K562 (cell line): ENCODE measurements around the gene CYB5RL. TPM values are rescaled to one million over a fixed set of nuclear protein-coding genes. Genes with fewer than 3 reads are reported as not detected.
A peak's percentile ranks its signal among the peaks of the same experiment; 100 is the strongest.

ENCODE experiments used
- CREB1 ChIP-seq, 2 experiments: sonication (generic) in 1 of 2; formaldehyde crosslinking in 1 of 2; IDR thresholded peaks; 2 replicates each; pipeline versions ENCODE4 v1.6.1 to v1.8.0; 2012 to 2022; ENCODE audit warnings: inconsistent platforms in 1 of 2, mild to moderate bottlenecking in 1 of 2, missing genetic modification reagents in 1 of 2, moderate library complexity in 1 of 2
- EGR1 ChIP-seq: fragments of 450-650 bp; conservative IDR thresholded peaks from 2 replicates; pipeline ENCODE4 v1.6.1; 2017; ENCODE audit warnings: mild to moderate bottlenecking
- ELF4 ChIP-seq: fragments of 450-650 bp; formaldehyde crosslinking; IDR thresholded peaks from 2 replicates; pipeline ENCODE4 v1.4.0; 2022; ENCODE audit warnings: missing genetic modification characterization
- FUS ChIP-seq: fragments of 200-400 bp; formaldehyde crosslinking; optimal IDR thresholded peaks from 2 replicates; pipeline ENCODE3; 2017; ENCODE audit warnings: low read depth, low read length
- MAFK ChIP-seq: IDR thresholded peaks from 2 replicates; pipeline ENCODE4 v1.6.1; 2011; ENCODE audit warnings: low read length, improper control_type of control experiment
- MXI1 ChIP-seq: IDR thresholded peaks from 2 replicates; pipeline ENCODE4 v1.6.1; 2011; ENCODE audit warnings: low read depth, mild to moderate bottlenecking, improper control_type of control experiment, low read length
- NONO ChIP-seq, 2 experiments: fragments of 200-400 bp in 1 of 2; fragments of 450-650 bp in 1 of 2; formaldehyde crosslinking in 1 of 2; IDR thresholded peaks; 2 replicates each; pipeline ENCODE4 v1.6.1; 2017; ENCODE audit warnings: low read depth in 2 of 2, mild to moderate bottlenecking in 2 of 2, moderate library complexity in 2 of 2, low read length in 1 of 2
- PML ChIP-seq: IDR thresholded peaks from 2 replicates; pipeline ENCODE4 v1.6.1; 2012; ENCODE audit warnings: low read length, inconsistent platforms
- POLR2A ChIP-seq: fragments of 450-650 bp; conservative IDR thresholded peaks from 2 replicates; pipeline ENCODE4 v1.6.1; 2016
- PYGO2 ChIP-seq: fragments of 450-650 bp; IDR thresholded peaks from 2 replicates; pipeline ENCODE4 v1.6.1; 2016; ENCODE audit warnings: mild to moderate bottlenecking, missing genetic modification characterization, moderate library complexity, missing compliant biosample characterization
- RNF2 ChIP-seq: sonication (generic); IDR thresholded peaks from 2 replicates; pipeline ENCODE4 v1.6.1; 2016
- ZMIZ1 ChIP-seq, 2 experiments: fragments of 150-350 bp in 1 of 2; IDR thresholded peaks; 2 replicates each; pipeline ENCODE4 v1.6.1; 2012 to 2016; ENCODE audit warnings: low read depth in 2 of 2, low read length in 2 of 2, mild to moderate bottlenecking in 1 of 2, moderate library complexity in 1 of 2
- ZNF318 ChIP-seq, 2 experiments: fragments of 450-650 bp; IDR thresholded peaks; 2 replicates each; pipeline ENCODE4 v1.6.1; 2016; ENCODE audit warnings: mild to moderate bottlenecking in 2 of 2, borderline replicate concordance in 1 of 2, low read depth in 1 of 2, moderate library complexity in 1 of 2
- polyA plus RNA-seq, 8 experiments: library from polyadenylated mRNA; depleted of rRNA in 4 of 8; stranded (reverse) in 5 of 8; unstranded in 3 of 8; fragments of >200 nt; fragmentation: Nextera tagmentation in 2 of 8; fragmentation: Illumina TruSeq in 1 of 8; extraction: Ambion mirVana in 2 of 8; extraction: Trizol in 1 of 8; gene quantifications; 2 replicates each; pipeline versions ENCODE4 v1.2.1 to v1.2.3, GENCODE V29; 2011 to 2014; ENCODE audit warnings: inconsistent platforms in 1 of 8, missing spikeins in 1 of 8
- total RNA-seq, 7 experiments: library from RNA; depleted of rRNA in 6 of 7; stranded (reverse); fragments of >200 nt in 6 of 7; fragmentation: Illumina TruSeq in 2 of 7; extraction: Trizol in 2 of 7; gene quantifications; 2 replicates each; pipeline versions ENCODE4 v1.2.1 to v1.2.3, GENCODE V29; 2011 to 2021; ENCODE audit warnings: low replicate concordance in 1 of 7
- TF ChIP-seq, protein P1 (sequence below), 2 experiments: fragments of 200-800 bp in 1 of 2; sonication (Bioruptor generic) in 1 of 2; sonication (generic) in 1 of 2; formaldehyde crosslinking in 1 of 2; IDR thresholded peaks in 1 of 2; conservative IDR thresholded peaks in 1 of 2; 2 replicates each; pipeline versions ENCODE4 v1.5.0 to v1.6.1; 2016 to 2020; ENCODE audit warnings: missing compliant biosample characterization in 1 of 2, missing genetic modification characterization in 1 of 2, missing genetic modification reagents in 1 of 2

The CYB5RL gene
- total and polyA plus RNA-seq, 9 of the 15 experiments (the other 6 are each of a cell fraction or from before 2014, with no cell fraction given), result 7.9 to 18.0 (median 11.2) TPM

DNA sequence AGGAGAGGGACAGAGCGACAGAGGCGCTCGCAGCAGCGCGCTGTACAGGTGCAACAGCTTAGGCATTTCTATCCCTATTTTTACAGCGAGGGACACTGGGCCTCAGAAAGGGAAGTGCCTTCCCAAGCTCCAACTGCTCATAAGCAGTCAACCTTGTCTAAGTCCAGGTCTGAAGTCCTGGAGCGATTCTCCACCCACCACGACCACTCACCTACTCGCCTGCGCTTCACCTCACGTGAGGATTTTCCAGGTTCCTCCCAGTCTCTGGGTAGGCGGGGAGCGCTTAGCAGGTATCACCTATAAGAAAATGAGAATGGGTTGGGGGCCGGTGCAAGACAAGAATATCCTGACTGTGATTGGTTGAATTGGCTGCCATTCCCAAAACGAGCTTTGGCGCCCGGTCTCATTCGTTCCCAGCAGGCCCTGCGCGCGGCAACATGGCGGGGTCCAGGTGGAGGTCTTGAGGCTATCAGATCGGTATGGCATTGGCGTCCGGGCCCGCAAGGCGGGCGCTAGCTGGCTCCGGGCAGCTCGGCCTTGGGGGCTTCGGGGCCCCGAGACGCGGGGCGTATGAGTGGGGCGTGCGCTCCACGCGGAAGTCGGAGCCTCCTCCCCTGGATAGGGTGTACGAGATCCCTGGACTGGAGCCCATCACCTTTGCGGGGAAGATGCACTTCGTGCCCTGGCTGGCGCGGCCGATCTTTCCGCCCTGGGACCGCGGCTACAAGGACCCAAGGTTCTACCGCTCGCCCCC, at the start of gene CYB5RL, which contains the start of gene MRPL37 (continued):
- TF ChIP-seq FUS (no peak), ZMIZ1 (IDR thresholded peaks at IDR 0.05; ENCODE audit: low read depth in 2 of 2, low read length in 2 of 2) (peak in 1 of 2 experiments; percentile 50; a peak in 1 of 4 replicates), RNF2 (0 out of 2 replicates have a peak, but pooled peaks have one; percentile 16), EGR1 (no peak), MAFK (no peak), PML (peak; percentile 82; the same call in 1 of the 2 replicates), ZNF318 (IDR thresholded peaks at IDR 0.05; ENCODE audit: borderline replicate concordance in 1 of 2, low read depth in 1 of 2) (no peak), ELF4 (CRISPR knock-in tag) (no peak), PYGO2 (tag) (no peak), CREB1 (IDR thresholded peaks at IDR 0.05) (peak; percentile 75), CREB1 (CRISPR knock-in tag; IDR thresholded peaks at IDR 0.05) (peak; percentile 51), POLR2A (peak; percentile 95), MXI1 (peak; percentile 35; the same call in 1 of the 2 replicates), NONO (IDR thresholded peaks at IDR 0.05; ENCODE audit: low read depth in 2 of 2, low read length in 1 of 2) (peak; percentile 48 to 88; a peak in 2 of 4 replicates)
- TF ChIP-seq, protein P1, sequence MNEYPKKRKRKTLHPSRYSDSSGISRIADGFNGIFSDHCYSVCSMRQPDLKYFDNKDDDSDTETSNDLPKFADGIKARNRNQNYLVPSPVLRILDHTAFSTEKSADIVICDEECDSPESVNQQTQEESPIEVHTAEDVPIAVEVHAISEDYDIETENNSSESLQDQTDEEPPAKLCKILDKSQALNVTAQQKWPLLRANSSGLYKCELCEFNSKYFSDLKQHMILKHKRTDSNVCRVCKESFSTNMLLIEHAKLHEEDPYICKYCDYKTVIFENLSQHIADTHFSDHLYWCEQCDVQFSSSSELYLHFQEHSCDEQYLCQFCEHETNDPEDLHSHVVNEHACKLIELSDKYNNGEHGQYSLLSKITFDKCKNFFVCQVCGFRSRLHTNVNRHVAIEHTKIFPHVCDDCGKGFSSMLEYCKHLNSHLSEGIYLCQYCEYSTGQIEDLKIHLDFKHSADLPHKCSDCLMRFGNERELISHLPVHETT (CRISPR knock-in tag; conservative IDR thresholded peaks at IDR 0.05 in 1 of 2, IDR thresholded peaks at IDR 0.05 in 1 of 2), result no peak
